Mesenchymal stem cell (in vitro differentiated cells and primary cell): ENCODE data around the gene THAP8.
"Not testable (repeated sequence)": the region's sequence is repeated elsewhere in the genome, so short reads cannot be mapped to it uniquely, and the experiment has no call there.

Experiments
- DNase-seq: peaks from one replicate; pipeline ENCODE4 v3.0.0-alpha.2; 2013
- H2AFZ ChIP-seq: one replicate; pipeline ENCODE4 v1.6.1; 2013; ENCODE audit warnings: low read depth, mild to moderate bottlenecking, control low read depth, inconsistent platforms, low read length, moderate library complexity
- H2AK5ac ChIP-seq: 2 replicates; pipeline ENCODE4 v1.6.1; 2013; ENCODE audit warnings: low read length, moderate library complexity, mild to moderate bottlenecking, inconsistent platforms; ENCODE audit not compliant: severe bottlenecking
- H2BK120ac ChIP-seq: one replicate; pipeline ENCODE4 v1.6.1; 2013; ENCODE audit warnings: low read depth, mild to moderate bottlenecking, inconsistent platforms, low read length, moderate library complexity
- H2BK12ac ChIP-seq, 2 experiments: one replicate each; pipeline ENCODE4 v1.6.1; 2013; ENCODE audit warnings: inconsistent platforms in 2 of 2, low read length in 2 of 2, mild to moderate bottlenecking in 2 of 2, moderate library complexity in 2 of 2, control low read depth in 1 of 2
- H2BK15ac ChIP-seq: one replicate; pipeline ENCODE4 v1.6.1; 2013; ENCODE audit warnings: mild to moderate bottlenecking, low read depth, inconsistent platforms; ENCODE audit not compliant: poor library complexity, severe bottlenecking
- H2BK5ac ChIP-seq: 2 replicates; pipeline ENCODE4 v1.6.1; 2013; ENCODE audit warnings: low read depth, mild to moderate bottlenecking, low read length, control low read depth, inconsistent platforms; ENCODE audit not compliant: poor library complexity, severe bottlenecking
- H3K14ac ChIP-seq, 2 experiments: one replicate each; pipeline ENCODE4 v1.6.1; 2013; ENCODE audit warnings: inconsistent platforms in 2 of 2, low read length in 2 of 2, control low read depth in 1 of 2, mild to moderate bottlenecking in 1 of 2, moderate library complexity in 1 of 2
- H3K18ac ChIP-seq, 2 experiments: one replicate each; pipeline ENCODE4 v1.6.1; 2013; ENCODE audit warnings: inconsistent platforms in 2 of 2, low read length in 2 of 2, control low read depth in 1 of 2, low read depth in 1 of 2, mild to moderate bottlenecking in 1 of 2
- H3K23ac ChIP-seq, 2 experiments: one replicate each; pipeline ENCODE4 v1.6.1; 2013; ENCODE audit warnings: inconsistent platforms in 2 of 2, low read length in 2 of 2, mild to moderate bottlenecking in 2 of 2, moderate library complexity in 2 of 2, control low read depth in 1 of 2
- H3K27ac ChIP-seq: 2 replicates; pipeline ENCODE4 v1.5.1; 2013; ENCODE audit warnings: mild to moderate bottlenecking, moderate library complexity, low read length, control low read depth, inconsistent platforms; ENCODE audit not compliant: poor library complexity, severe bottlenecking
- H3K27me3 ChIP-seq, 2 experiments: 2 replicates each; pipeline versions ENCODE4 v1.6.1 to v1.7.0; 2013; ENCODE audit warnings: low read length in 2 of 2, mild to moderate bottlenecking in 2 of 2, moderate library complexity in 2 of 2, control low read depth in 1 of 2, inconsistent platforms in 1 of 2; ENCODE audit not compliant: control insufficient read depth in 1 of 2, insufficient read depth in 1 of 2
- H3K36me3 ChIP-seq, 2 experiments: 2 replicates each; pipeline versions ENCODE4 v1.6.1 to v1.7.0; 2013; ENCODE audit warnings: low read length in 2 of 2, control low read depth in 1 of 2, inconsistent platforms in 1 of 2, low read depth in 1 of 2, mild to moderate bottlenecking in 1 of 2; ENCODE audit not compliant: insufficient read depth in 2 of 2, control insufficient read depth in 1 of 2
- H3K4ac ChIP-seq, 2 experiments: one replicate each; pipeline ENCODE4 v1.6.1; 2013; ENCODE audit warnings: inconsistent platforms in 2 of 2, low read length in 2 of 2, mild to moderate bottlenecking in 2 of 2, moderate library complexity in 2 of 2, control low read depth in 1 of 2, low read depth in 1 of 2
- H3K4me1 ChIP-seq: 2 replicates; pipeline ENCODE4 v1.6.1; 2013; ENCODE audit warnings: low read depth, low read length, control low read depth; ENCODE audit not compliant: control insufficient read depth, insufficient read depth
- H3K4me2 ChIP-seq: 2 replicates; pipeline ENCODE4 v1.6.1; 2013; ENCODE audit warnings: low read length, mild to moderate bottlenecking, inconsistent platforms; ENCODE audit not compliant: poor library complexity, severe bottlenecking
- H3K4me3 ChIP-seq, 2 experiments: 2 replicates each; pipeline versions ENCODE4 v1.5.1 to v1.7.0; 2013; ENCODE audit warnings: low read length in 2 of 2, mild to moderate bottlenecking in 2 of 2, control low read depth in 1 of 2, low read depth in 1 of 2; ENCODE audit not compliant: insufficient read depth in 1 of 2
- H3K79me1 ChIP-seq: replicated peaks from 2 replicates; pipeline ENCODE4 v1.6.1; 2013; ENCODE audit warnings: mild to moderate bottlenecking, control low read depth, low read length, inconsistent platforms; ENCODE audit not compliant: poor library complexity, severe bottlenecking
- H3K9ac ChIP-seq: 2 replicates; pipeline ENCODE4 v1.7.0; 2013; ENCODE audit warnings: mild to moderate bottlenecking, low read length, moderate library complexity
- H3K9me3 ChIP-seq: 2 replicates; pipeline ENCODE4 v1.7.0; 2013; ENCODE audit warnings: mild to moderate bottlenecking, low read length; ENCODE audit not compliant: control insufficient read depth
- H4K8ac ChIP-seq: one replicate; pipeline ENCODE4 v1.6.1; 2013; ENCODE audit warnings: inconsistent platforms, mild to moderate bottlenecking, low read length, moderate library complexity
- H4K91ac ChIP-seq: one replicate; pipeline ENCODE4 v1.6.1; 2013; ENCODE audit warnings: mild to moderate bottlenecking, low read length, inconsistent platforms
- WGBS: methylation state at CpG from one replicate; pipeline ENCODE4 v1.1.7; 2013; ENCODE audit warnings: mixed read lengths; 5-methylcytosine and 5-hydroxymethylcytosine counted together

THAP8 gene

GRCh38 chr19:36068810-36069499 is 14.9 kb upstream of the THAP8 start:
- H4K91ac ChIP-seq, H3K14ac ChIP-seq, H3K9me3 ChIP-seq, H3K23ac ChIP-seq, H3K79me1 ChIP-seq, H3K4ac ChIP-seq, H3K4me3 ChIP-seq, H3K18ac ChIP-seq, H3K27me3 ChIP-seq, H2BK5ac ChIP-seq, DNase-seq, H2BK15ac ChIP-seq, H3K4me2 ChIP-seq, H2BK120ac ChIP-seq, H3K27ac ChIP-seq, H2AFZ ChIP-seq, H3K4me1 ChIP-seq, H2AK5ac ChIP-seq, H2BK12ac ChIP-seq, H3K9ac ChIP-seq, H4K8ac ChIP-seq: not testable (repeated sequence)
- H3K36me3 ChIP-seq = peaks cover 3 to 28% of the 10 kb centered on the region in 2 experiments
- WGBS = 98% methylated on average over 9 of the region's 57 CpGs

DNA sequence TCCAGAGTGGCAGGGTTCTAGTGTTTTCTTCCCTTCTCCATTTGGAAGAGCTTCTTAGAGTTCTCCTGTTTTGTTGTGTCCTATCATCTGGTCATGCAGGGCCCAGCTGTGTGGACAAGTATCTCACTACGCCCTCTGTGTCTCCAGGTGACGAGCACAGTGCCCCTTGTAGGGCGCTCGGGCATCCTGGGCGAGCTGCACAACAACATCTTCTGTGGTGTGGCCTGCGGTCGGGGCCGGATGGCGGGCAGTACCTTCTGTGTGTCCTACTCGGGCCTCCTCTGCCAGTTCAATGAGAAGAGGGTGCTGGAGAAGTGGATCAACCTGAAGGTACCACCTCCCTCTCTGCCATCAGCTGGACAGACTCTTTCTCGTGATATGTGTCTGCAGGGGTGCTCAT is 13.6 kb upstream of the THAP8 start:
- Histone ChIP-seq H2BK15ac (no peak overlapping the region), H3K27ac (no peak overlapping the region), H3K79me1 (peaks cover 8% of the 10 kb centered on the region), H3K4ac (no peak overlapping the region), H3K4me2 (no peak overlapping the region), H3K4me1 (peaks cover 3% of the 10 kb centered on the region), H3K9ac (no peak overlapping the region), H2BK120ac (no peak overlapping the region), H2AK5ac (no peak overlapping the region), H2BK12ac (peak overlapping the region in 1 of 2 experiments; percentile 23), H3K4me3 (no peak overlapping the region), H2BK5ac (no peak overlapping the region), H4K91ac (no peak overlapping the region), H2AFZ (no peak overlapping the region), H4K8ac (no peak overlapping the region), H3K36me3 (peaks cover 3 to 25% of the 10 kb centered on the region in 2 experiments), H3K27me3 (no peaks in the 10 kb centered on the region), H3K23ac (no peak overlapping the region), H3K18ac (no peak overlapping the region), H3K14ac (no peak overlapping the region), H3K9me3 (no peaks in the 10 kb centered on the region)
- DNase-seq = no peak
- 93% methylated on average over 8 of the region's 11 CpGs for WGBS

GRCh38 chr19:36064826-36065225 is 10.7 kb upstream of the THAP8 start:
- peaks cover 7% of the 10 kb centered on the region for H3K79me1 ChIP-seq
- no peak overlapping the region for H2BK15ac ChIP-seq
- H3K23ac ChIP-seq = no peak overlapping the region
- WGBS = 93% methylated on average over 5 of the region's 8 CpGs
- H2BK12ac ChIP-seq = no peak overlapping the region
- no peak overlapping the region for H3K4me2 ChIP-seq
- no peaks in the 10 kb centered on the region for H3K27me3 ChIP-seq
- no peak overlapping the region for H3K18ac ChIP-seq
- no peak overlapping the region for H2BK5ac ChIP-seq
- H3K36me3 ChIP-seq = peaks cover 5 to 21% of the 10 kb centered on the region in 2 experiments
- no peak overlapping the region for H2AK5ac ChIP-seq
- H2BK120ac ChIP-seq = no peak overlapping the region
- no peak overlapping the region for H2AFZ ChIP-seq
- H3K27ac ChIP-seq = no peak overlapping the region
- no peaks in the 10 kb centered on the region for H3K9me3 ChIP-seq
- no peak overlapping the region for H4K91ac ChIP-seq
- no peak overlapping the region for H4K8ac ChIP-seq
- H3K14ac ChIP-seq = no peak overlapping the region
- H3K9ac ChIP-seq = no peak overlapping the region
- no peaks in the 10 kb centered on the region for H3K4me1 ChIP-seq
- H3K4ac ChIP-seq = no peak overlapping the region
- H3K4me3 ChIP-seq = no peak overlapping the region
- DNase-seq = no peak

DNA sequence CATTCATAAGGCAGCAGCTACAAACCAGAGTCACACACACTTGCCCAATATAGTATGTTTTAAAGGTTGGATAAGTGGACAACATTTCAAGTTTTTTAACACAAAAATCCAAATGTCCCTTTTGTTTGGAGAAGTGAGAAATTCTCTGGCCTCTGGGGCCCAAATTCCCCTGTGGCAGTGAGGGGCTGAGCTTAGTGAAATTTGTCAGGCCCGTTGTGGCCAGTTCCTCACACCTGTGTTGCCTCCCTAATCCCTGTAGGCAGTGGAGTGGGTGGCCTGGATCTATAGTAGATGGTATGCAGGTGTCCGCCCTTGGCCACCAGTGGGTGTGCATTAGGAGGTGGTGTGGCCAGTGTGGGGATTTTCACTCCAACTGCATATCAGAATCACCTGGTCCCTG is 7.3 kb upstream of the THAP8 start:
- Histone ChIP-seq H2AFZ (no peak overlapping the region), H4K91ac (no peak overlapping the region), H2AK5ac (no peak overlapping the region), H2BK120ac (no peak overlapping the region), H3K4me2 (no peak overlapping the region), H4K8ac (no peak overlapping the region), H2BK15ac (no peak overlapping the region), H3K27me3 (no peaks in the 10 kb centered on the region), H3K4me1 (no peaks in the 10 kb centered on the region), H2BK12ac (no peak overlapping the region), H2BK5ac (no peak overlapping the region), H3K4ac (no peak overlapping the region), H3K4me3 (no peak overlapping the region), H3K9me3 (no peaks in the 10 kb centered on the region), H3K79me1 (peaks cover 24% of the 10 kb centered on the region), H3K27ac (no peak overlapping the region), H3K23ac (no peak overlapping the region), H3K9ac (no peak overlapping the region), H3K14ac (no peak overlapping the region), H3K36me3 (peaks cover 2 to 12% of the 10 kb centered on the region in 2 experiments), H3K18ac (no peak overlapping the region)
- WGBS = 94% methylated on average over 2 of the region's 2 CpGs
- DNase-seq = no peak
